H1 (cell line): ENCODE data around the gene DYRK1A. TPM values are rescaled to one million over a fixed set of nuclear protein-coding genes. Genes with fewer than 3 reads are reported as not detected.

Experiments used
- CTCF ChIA-PET: fragments of 300-600 bp; sonication (Branson Sonifier 250); formaldehyde crosslinking; loops from one replicate; lab custom pipeline; 2021; ENCODE audit not compliant: partially characterized antibody; lab: Charles Lee
- POLR2A ChIA-PET: fragments of 300-600 bp; sonication (Branson Sonifier 250); formaldehyde crosslinking; loops from one replicate; lab custom pipeline; 2021; ENCODE audit warnings: inconsistent platforms; ENCODE audit not compliant: partially characterized antibody; lab: Charles Lee
- DNase-seq, 2 experiments: peaks; one replicate each; pipeline versions ENCODE4 v3.0.0 to v3.0.0-alpha.2; 2010 to 2022; ENCODE audit warnings: low spot score in 2 of 2, low read depth in 1 of 2, mixed read lengths in 1 of 2
- FAIRE-seq: peaks from 2 replicates; lab custom pipeline; 2011; peaks lifted over from hg19 to GRCh38; lab: Jason Lieb, UNC
- H2AFZ ChIP-seq: 2 replicates; pipeline ENCODE4 v1.8.1; 2012; ENCODE audit warnings: low read length, inconsistent platforms
- H2AK5ac ChIP-seq: 2 replicates; pipeline ENCODE4 v1.6.1; 2013; ENCODE audit warnings: low read depth, low read length
- H2BK120ac ChIP-seq: replicated peaks from 2 replicates; pipeline ENCODE3; 2013; ENCODE audit warnings: low read depth, low read length, inconsistent platforms
- H2BK12ac ChIP-seq: 2 replicates; pipeline ENCODE4 v1.6.1; 2013; ENCODE audit warnings: low read depth, low read length
- H2BK15ac ChIP-seq: 2 replicates; pipeline ENCODE4 v1.6.1; 2013; ENCODE audit warnings: low read length
- H2BK20ac ChIP-seq: 2 replicates; pipeline ENCODE4 v1.6.1; 2013; ENCODE audit warnings: low read length
- H2BK5ac ChIP-seq: 2 replicates; pipeline ENCODE4 v1.6.1; 2013; ENCODE audit warnings: low read depth, low read length
- H3K14ac ChIP-seq: 2 replicates; pipeline ENCODE4 v1.6.1; 2013; ENCODE audit warnings: inconsistent platforms; ENCODE audit not compliant: insufficient read length
- H3K18ac ChIP-seq: 2 replicates; pipeline ENCODE4 v1.6.1; 2013; ENCODE audit warnings: low read length; ENCODE audit errors: extremely low read depth
- H3K23ac ChIP-seq: 2 replicates; pipeline ENCODE4 v1.6.1; 2013; ENCODE audit warnings: inconsistent platforms; ENCODE audit not compliant: insufficient read length
- H3K23me2 ChIP-seq: 2 replicates; pipeline ENCODE4 v1.6.1; 2013; ENCODE audit warnings: low read depth, low read length
- H3K27ac ChIP-seq: 2 replicates; pipeline ENCODE4 v1.6.1; 2011; ENCODE audit warnings: low read depth, low read length, inconsistent platforms
- H3K27me3 ChIP-seq, 4 experiments: replicated peaks in 1 of 4; 1 replicate in 1 of 4; 2 replicates in 3 of 4; pipeline versions ENCODE4 v1.6.1 to v1.8.1; 2011 to 2013; ENCODE audit warnings: low read length in 3 of 4, mild to moderate bottlenecking in 3 of 4, inconsistent platforms in 2 of 4, mixed read lengths in 2 of 4, moderate library complexity in 1 of 4; ENCODE audit not compliant: control insufficient read depth in 3 of 4, insufficient read depth in 3 of 4; ENCODE audit errors: extremely low read depth in 1 of 4
- H3K36me3 ChIP-seq, 4 experiments: 2 replicates each; pipeline versions ENCODE4 v1.6.1 to v1.8.1; 2011 to 2013; ENCODE audit warnings: mild to moderate bottlenecking in 4 of 4, low read length in 3 of 4, moderate library complexity in 2 of 4, control low read depth in 1 of 4, inconsistent platforms in 1 of 4; ENCODE audit not compliant: insufficient read depth in 4 of 4, control insufficient read depth in 2 of 4
- H3K4ac ChIP-seq: replicated peaks from 2 replicates; pipeline ENCODE3; 2013; ENCODE audit warnings: low read length, low read depth, mixed read lengths, inconsistent platforms; ENCODE audit not compliant: insufficient read length
- H3K4me1 ChIP-seq, 4 experiments: replicated peaks in 1 of 4; 1 replicate in 1 of 4; 2 replicates in 3 of 4; pipeline versions ENCODE4 v1.6.1 to v1.8.1; 2011 to 2013; ENCODE audit warnings: low read length in 3 of 4, inconsistent platforms in 2 of 4, mixed read lengths in 1 of 4; ENCODE audit not compliant: insufficient read depth in 4 of 4, control insufficient read depth in 3 of 4
- H3K4me2 ChIP-seq, 2 experiments: 2 replicates each; pipeline versions ENCODE4 v1.6.1 to v1.8.1; 2011 to 2013; ENCODE audit warnings: low read depth in 2 of 2, low read length in 2 of 2, control low read depth in 1 of 2, inconsistent platforms in 1 of 2, mild to moderate bottlenecking in 1 of 2; ENCODE audit not compliant: insufficient read depth in 1 of 2
- H3K4me3 ChIP-seq, 4 experiments: fragments of 200-600, 300-600 bp in 1 of 4; sonication (generic), shearing (Covaris generic), sonication (Bioruptor Twin) in 1 of 4; 2 replicates each; pipeline versions ENCODE4 v1.5.1 to v1.8.1; 2011 to 2016; ENCODE audit warnings: low read length in 4 of 4, low read depth in 3 of 4, control low read depth in 2 of 4, inconsistent platforms in 2 of 4, mild to moderate bottlenecking in 2 of 4, mixed read lengths in 1 of 4, moderate library complexity in 1 of 4; ENCODE audit not compliant: insufficient read depth in 2 of 4; ENCODE audit errors: extremely low read depth in 1 of 4
- H3K56ac ChIP-seq: replicated peaks from 2 replicates; pipeline ENCODE3; 2013; ENCODE audit warnings: low read depth, mild to moderate bottlenecking, mixed read lengths, low read length, inconsistent platforms; ENCODE audit not compliant: insufficient read length
- H3K79me1 ChIP-seq: 2 replicates; pipeline ENCODE4 v1.6.1; 2013; ENCODE audit warnings: low read depth, low read length, control low read depth
- H3K79me2 ChIP-seq, 2 experiments: 2 replicates each; pipeline versions ENCODE4 v1.6.1 to v1.8.1; 2012 to 2013; ENCODE audit warnings: low read length in 2 of 2, mild to moderate bottlenecking in 2 of 2, inconsistent platforms in 1 of 2; ENCODE audit not compliant: insufficient read depth in 2 of 2, control insufficient read depth in 1 of 2
- H3K9ac ChIP-seq, 4 experiments: replicated peaks in 1 of 4; 1 replicate in 1 of 4; 2 replicates in 3 of 4; pipeline versions ENCODE4 v1.6.1 to v1.8.1; 2011 to 2013; ENCODE audit warnings: low read depth in 3 of 4, low read length in 3 of 4, control low read depth in 2 of 4, mild to moderate bottlenecking in 2 of 4, moderate library complexity in 2 of 4, inconsistent platforms in 1 of 4; ENCODE audit errors: extremely low read depth in 1 of 4
- H3K9me3 ChIP-seq, 2 experiments: 2 replicates each; pipeline versions ENCODE4 v1.6.1 to v1.8.1; 2012 to 2013; ENCODE audit warnings: mild to moderate bottlenecking in 2 of 2, moderate library complexity in 2 of 2, control low read depth in 1 of 2, inconsistent platforms in 1 of 2, low read depth in 1 of 2, low read length in 1 of 2, mixed read lengths in 1 of 2; ENCODE audit not compliant: insufficient read depth in 2 of 2
- H4K20me1 ChIP-seq, 2 experiments: replicated peaks in 1 of 2; 2 replicates each; pipeline versions ENCODE3 to v1.8.1; 2011 to 2013; ENCODE audit warnings: inconsistent platforms in 2 of 2, low read length in 2 of 2, mild to moderate bottlenecking in 1 of 2; ENCODE audit not compliant: insufficient read depth in 2 of 2, control insufficient read depth in 1 of 2
- H4K5ac ChIP-seq: 2 replicates; pipeline ENCODE4 v1.6.1; 2013; ENCODE audit warnings: low read length, low read depth, mixed read lengths, inconsistent platforms; ENCODE audit not compliant: insufficient read length
- H4K8ac ChIP-seq: 2 replicates; pipeline ENCODE4 v1.8.0; 2013; ENCODE audit warnings: mild to moderate bottlenecking, moderate library complexity, low read length, inconsistent platforms; ENCODE audit not compliant: insufficient read depth; ENCODE audit errors: extremely low read depth
- H4K91ac ChIP-seq: replicated peaks from 2 replicates; pipeline ENCODE3; 2013; ENCODE audit warnings: low read length, mixed read lengths, inconsistent platforms; ENCODE audit not compliant: insufficient read length
- ATF2 ChIP-seq: IDR thresholded peaks from 2 replicates; pipeline ENCODE4 v1.6.1; 2012; ENCODE audit warnings: low read length, inconsistent platforms
- BCL11A ChIP-seq, 2 experiments: IDR thresholded peaks; one replicate each; pipeline ENCODE4 v1.6.1; 2011; ENCODE audit warnings: low read depth in 2 of 2, low read length in 2 of 2, mild to moderate bottlenecking in 2 of 2
- FOSL1 ChIP-seq: IDR thresholded peaks from 2 replicates; pipeline ENCODE4 v1.6.1; 2011; ENCODE audit warnings: mild to moderate bottlenecking, low read depth, low read length, moderate library complexity; ENCODE audit not compliant: insufficient read depth
- NRF1 ChIP-seq: IDR thresholded peaks from 2 replicates; pipeline ENCODE4 v1.6.1; 2011; ENCODE audit warnings: mild to moderate bottlenecking, low read depth, low read length, improper control_type of control experiment
- POLR2A ChIP-seq, 2 experiments: IDR thresholded peaks; 1 replicate in 1 of 2; 2 replicates in 1 of 2; pipeline ENCODE4 v1.6.1; 2011; ENCODE audit warnings: low read depth in 2 of 2, low read length in 2 of 2, mild to moderate bottlenecking in 2 of 2; ENCODE audit errors: control extremely low read depth in 1 of 2
- RXRA ChIP-seq: IDR thresholded peaks from 2 replicates; pipeline ENCODE4 v1.6.1; 2011; ENCODE audit warnings: low read depth, mild to moderate bottlenecking, low read length, moderate library complexity; ENCODE audit not compliant: insufficient read depth
- USF2 ChIP-seq: IDR thresholded peaks from 2 replicates; pipeline ENCODE4 v1.6.1; 2011; ENCODE audit warnings: low read length, improper control_type of control experiment
- WGBS, 2 experiments: shearing (Covaris generic) in 1 of 2; methylation state at CpG; one replicate each; pipeline versions ENCODE4 v1.1.6 to v1.1.7; 2013 to 2015; ENCODE audit warnings: low lambda C conversion rate in 2 of 2, mixed read lengths in 2 of 2, inconsistent platforms in 1 of 2, low coverage in 1 of 2, missing lambda C conversion rate in 1 of 2; ENCODE audit not compliant: insufficient replicate concordance in 2 of 2, insufficient coverage in 1 of 2, insufficient read length in 1 of 2; ENCODE audit errors: extremely low coverage in 1 of 2, missing lambda C conversion rate in 1 of 2; 5-methylcytosine and 5-hydroxymethylcytosine counted together
- polyA plus RNA-seq, 7 experiments: library from polyadenylated mRNA; depleted of rRNA in 3 of 7; stranded (reverse) in 5 of 7; unstranded in 2 of 7; fragments of >200 nt in 5 of 7; fragments of 200-250 nt in 2 of 7; gene quantifications; 1 replicate in 5 of 7; 2 replicates in 1 of 7; 4 replicates in 1 of 7; pipeline versions ENCODE4 v1.2.1 to v1.2.3, GENCODE V29; 2011 to 2013; ENCODE audit warnings: missing spikeins in 2 of 7, mixed read lengths in 2 of 7
- total RNA-seq: library from RNA; stranded (reverse); fragmentation: NEBNext Ultra II Directional; extraction: Animal tissue kit (Norgen Biotek cat#: 25700); gene quantifications from 2 replicates; pipeline ENCODE4 v1.2.1, GENCODE V29; 2021

The DYRK1A gene
- total and polyA plus RNA-seq, 2 of the 8 experiments (the other 6 are each of a cell fraction or from before 2014, with no cell fraction given) = 61.1 to 62.2 TPM

DNA sequence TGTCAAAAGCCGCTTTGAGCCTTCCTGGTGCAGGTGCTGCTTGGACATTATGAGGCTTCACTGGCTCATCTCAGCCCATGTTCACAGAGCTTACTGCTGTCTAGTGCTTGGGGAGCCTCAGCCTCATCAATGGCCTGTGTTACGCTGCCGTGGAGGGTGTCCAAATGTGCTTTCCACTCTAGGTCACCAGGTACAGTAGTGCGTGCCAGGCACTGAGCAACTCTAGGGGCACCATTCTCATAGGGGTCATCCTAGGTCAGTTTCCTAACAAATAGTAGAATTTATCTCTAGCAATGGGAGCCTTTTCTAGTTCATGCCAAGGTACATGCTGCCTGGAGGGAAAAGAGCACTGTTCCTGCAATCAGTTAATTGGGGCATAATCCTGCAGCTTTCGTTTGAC lies 193.8 kb downstream of the DYRK1A start:
- peaks cover 4 to 16% (median 12%) of the 10 kb centered on the region in 4 experiments for H3K4me1 ChIP-seq
- no peak overlapping the region for H2BK120ac ChIP-seq
- H3K4ac ChIP-seq = no peak overlapping the region
- H3K18ac ChIP-seq = no peak overlapping the region
- no peak overlapping the region for H3K9ac ChIP-seq
- no peaks in the 10 kb centered on the region for H3K36me3 ChIP-seq
- H4K91ac ChIP-seq = no peak overlapping the region
- TF ChIP-seq USF2 = no peak
- TF ChIP-seq FOSL1 = no peak
- no peak for TF ChIP-seq ATF2
- TF ChIP-seq NRF1 = no peak
- TF ChIP-seq BCL11A (IDR thresholded peaks at IDR 0.05; ENCODE audit: low read depth in 2 of 2, low read length in 2 of 2) = no peak
- no peak for TF ChIP-seq POLR2A (IDR thresholded peaks at IDR 0.05; ENCODE audit: control extremely low read depth in 1 of 2, low read depth in 2 of 2, low read length in 2 of 2)
- TF ChIP-seq RXRA = no peak
- FAIRE-seq (no peak), DNase-seq (no peak)
- no peak overlapping the region for H3K14ac ChIP-seq
- H3K4me3 ChIP-seq = no peak overlapping the region
- H3K9me3 ChIP-seq = peaks cover 0 to 9% of the 10 kb centered on the region in 2 experiments; a peak in 1 of 4 replicates
- H4K8ac ChIP-seq = no peak overlapping the region
- CTCF ChIA-PET = interaction anchor here (1.2 kb wide), 1 partner anchor 13 kb away, joined by 3 read pairs; no protein-coding TSS in a partner anchor
- peaks cover 5% of the 10 kb centered on the region; the same call in 1 of the 2 replicates for H3K23me2 ChIP-seq
- no peaks in the 10 kb centered on the region for H3K79me1 ChIP-seq
- no peaks in the 10 kb centered on the region for H3K79me2 ChIP-seq
- no peak overlapping the region for H3K27ac ChIP-seq
- no peak overlapping the region; the same call in 1 of the 2 replicates for H2BK15ac ChIP-seq
- H2BK5ac ChIP-seq = no peak overlapping the region
- H3K56ac ChIP-seq = no peak overlapping the region
- H2AFZ ChIP-seq = no peak overlapping the region
- 0 out of 2 replicates have a peak overlapping the region, but pooled peaks have one; percentile 11 for H2BK12ac ChIP-seq
- H4K5ac ChIP-seq = no peak overlapping the region
- peak overlapping the region; percentile 56; the same call in 1 of the 2 replicates for H2AK5ac ChIP-seq
- peaks cover 0 to 7% (median 3%) of the 10 kb centered on the region in 4 experiments; a peak in 5 of 7 replicates for H3K27me3 ChIP-seq
- H3K4me2 ChIP-seq = no peak overlapping the region
- H4K20me1 ChIP-seq = no peaks in the 10 kb centered on the region
- peak overlapping the region; percentile 87; the same call in 1 of the 2 replicates for H2BK20ac ChIP-seq
- H3K23ac ChIP-seq = no peak overlapping the region
- WGBS, 2 experiments = 87% methylated on average over 5 of the region's 5 CpGs; no CpG with 5 or more reads in 1 of the 2 experiments
- POLR2A ChIA-PET = no interaction called here
